Gastrocnemius medialis (tissue), 4 donors: ENCODE measurements around the gene CC2D1B. TPM values are rescaled to one million over a fixed set of nuclear protein-coding genes. Genes with fewer than 3 reads are reported as not detected.
"Not testable (repeated sequence)": the region's sequence is repeated elsewhere in the genome, so short reads cannot be mapped to it uniquely, and the experiment has no call there.

Experiments used
- ATAC-seq, 2 donors: fragments of 150-250 bp; one replicate each; pipeline ENCODE4 v1.9.1; 2016
- DNase-seq, 2 donors: peaks; one replicate each; pipeline ENCODE4 v3.0.0-alpha.2; 2019
- H3K27ac ChIP-seq, 4 donors: fragments of 200-600 bp; sonication (generic); 1 replicate in 1 of 4; 2 replicates in 3 of 4; pipeline ENCODE4 v1.5.1; 2016 to 2018; ENCODE audit warnings: mild to moderate bottlenecking in 2 of 4, moderate library complexity in 1 of 4
- H3K27me3 ChIP-seq, 3 donors: fragments of 200-600 bp; sonication (generic) in 2 of 3; 1 replicate in 1 of 3; 2 replicates in 2 of 3; pipeline versions ENCODE4 v1.5.1 to v1.6.0; 2016 to 2019; ENCODE audit warnings: mild to moderate bottlenecking in 1 of 3, moderate library complexity in 1 of 3
- H3K36me3 ChIP-seq, 2 donors: fragments of 200-600 bp; sonication (generic) in 1 of 2; one replicate each; pipeline ENCODE4 v1.5.1; 2017 to 2018
- H3K4me1 ChIP-seq, 2 donors: fragments of 200-600 bp; sonication (generic) in 1 of 2; one replicate each; pipeline ENCODE4 v1.5.1; 2016 to 2017; ENCODE audit warnings: mild to moderate bottlenecking in 2 of 2
- H3K4me3 ChIP-seq, 4 donors: fragments of 200-600 bp; sonication (generic) in 3 of 4; 1 replicate in 1 of 4; 2 replicates in 3 of 4; pipeline ENCODE4 v1.5.1; 2016 to 2019; ENCODE audit warnings: mild to moderate bottlenecking in 2 of 4
- H3K9me3 ChIP-seq, 3 donors: fragments of 200-600 bp; sonication (generic) in 2 of 3; 1 replicate in 1 of 3; 2 replicates in 2 of 3; pipeline ENCODE4 v1.5.1; 2016 to 2019
- POLR2A ChIP-seq, 2 donors: fragments of 450-650 bp; IDR thresholded peaks; one replicate each; pipeline ENCODE4 v1.6.1; 2017; ENCODE audit warnings: antibody characterized with exemption in 2 of 2, mild to moderate bottlenecking in 2 of 2, moderate library complexity in 2 of 2
- in situ Hi-C, 4 donors: fragments of 200-750 bp; cut with MboI; loops; one replicate each; pipeline versions ENCODE4 v1.15.0 to v1.8.0; 2017; ENCODE audit warnings: low sequenced_read_pairs in 4 of 4
- intact Hi-C: fragments of 100-400 bp; cut with DNase I; formaldehyde crosslinking; loops from one replicate; pipeline ENCODE4 v1.15.1; 2023; ENCODE audit warnings: low total_unique reads
- total RNA-seq, 4 donors: library from RNA; depleted of rRNA; stranded (reverse); fragments of >200 nt; gene quantifications; one replicate each; pipeline versions ENCODE4 v1.1.0 to v1.2.3, GENCODE V29; 2016
- TF ChIP-seq, protein P1 (sequence below), 5 experiments: fragments of 450-650 bp in 3 of 5; fragments of 200-600 bp in 2 of 5; sonication (generic) in 2 of 5; IDR thresholded peaks in 4 of 5; conservative IDR thresholded peaks in 1 of 5; 1 replicate in 4 of 5; 2 replicates in 1 of 5; pipeline ENCODE4 v1.5.1; 2016 to 2019; ENCODE audit warnings: antibody characterized with exemption in 5 of 5, mild to moderate bottlenecking in 3 of 5, moderate library complexity in 3 of 5

Gene CC2D1B
- total RNA-seq, 4 donors from 2014 or later, result 34.1 to 62.7 (median 52.2) TPM

DNA sequence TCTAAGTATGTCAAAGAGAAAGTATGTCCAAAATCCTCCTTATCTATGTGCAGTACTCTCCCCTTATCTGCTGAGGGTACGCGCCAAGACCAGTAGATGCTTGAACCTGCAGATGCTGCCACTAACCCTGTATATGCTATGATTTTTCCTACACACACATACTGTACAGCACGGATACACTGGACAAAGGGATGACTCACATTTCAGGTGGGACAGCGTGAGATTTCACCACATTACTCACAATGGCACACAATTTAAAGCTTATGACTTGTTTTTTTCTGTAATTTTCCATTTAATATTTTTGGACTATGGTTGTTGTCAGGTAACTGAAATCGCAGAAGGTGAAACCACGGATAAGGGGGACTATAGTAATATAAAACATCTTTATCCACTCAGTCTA is 34.1 kb upstream of the CC2D1B start:
- Histone ChIP-seq H3K4me3 (no peak overlapping the region), H3K27me3 (no peaks in the 10 kb centered on the region), H3K36me3 (no peaks in the 10 kb centered on the region), H3K27ac (no peak overlapping the region), H3K9me3 (no peaks in the 10 kb centered on the region), H3K4me1 (peaks cover 10 to 11% of the 10 kb centered on the region in 2 donors)
- TF ChIP-seq, protein P1, sequence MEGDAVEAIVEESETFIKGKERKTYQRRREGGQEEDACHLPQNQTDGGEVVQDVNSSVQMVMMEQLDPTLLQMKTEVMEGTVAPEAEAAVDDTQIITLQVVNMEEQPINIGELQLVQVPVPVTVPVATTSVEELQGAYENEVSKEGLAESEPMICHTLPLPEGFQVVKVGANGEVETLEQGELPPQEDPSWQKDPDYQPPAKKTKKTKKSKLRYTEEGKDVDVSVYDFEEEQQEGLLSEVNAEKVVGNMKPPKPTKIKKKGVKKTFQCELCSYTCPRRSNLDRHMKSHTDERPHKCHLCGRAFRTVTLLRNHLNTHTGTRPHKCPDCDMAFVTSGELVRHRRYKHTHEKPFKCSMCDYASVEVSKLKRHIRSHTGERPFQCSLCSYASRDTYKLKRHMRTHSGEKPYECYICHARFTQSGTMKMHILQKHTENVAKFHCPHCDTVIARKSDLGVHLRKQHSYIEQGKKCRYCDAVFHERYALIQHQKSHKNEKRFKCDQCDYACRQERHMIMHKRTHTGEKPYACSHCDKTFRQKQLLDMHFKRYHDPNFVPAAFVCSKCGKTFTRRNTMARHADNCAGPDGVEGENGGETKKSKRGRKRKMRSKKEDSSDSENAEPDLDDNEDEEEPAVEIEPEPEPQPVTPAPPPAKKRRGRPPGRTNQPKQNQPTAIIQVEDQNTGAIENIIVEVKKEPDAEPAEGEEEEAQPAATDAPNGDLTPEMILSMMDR (IDR thresholded peaks at IDR 0.05 in 4 of 5, conservative IDR thresholded peaks at IDR 0.05 in 1 of 5), result no peak
- TF ChIP-seq POLR2A (IDR thresholded peaks at IDR 0.05), result no peak
- no peak for ATAC-seq
- in situ Hi-C loops, result loop anchor here in 3 of 4 donors (25.0 kb wide), 1 partner anchor 287 kb away; the partner anchor contains the start of gene COA7 (in 3 of the 3)
- DNase-seq, result no peak
- intact Hi-C loops, result loop anchor here (5.0 kb wide), 1 partner anchor 152 kb away; the partner anchor contains the start of gene TUT4

DNA sequence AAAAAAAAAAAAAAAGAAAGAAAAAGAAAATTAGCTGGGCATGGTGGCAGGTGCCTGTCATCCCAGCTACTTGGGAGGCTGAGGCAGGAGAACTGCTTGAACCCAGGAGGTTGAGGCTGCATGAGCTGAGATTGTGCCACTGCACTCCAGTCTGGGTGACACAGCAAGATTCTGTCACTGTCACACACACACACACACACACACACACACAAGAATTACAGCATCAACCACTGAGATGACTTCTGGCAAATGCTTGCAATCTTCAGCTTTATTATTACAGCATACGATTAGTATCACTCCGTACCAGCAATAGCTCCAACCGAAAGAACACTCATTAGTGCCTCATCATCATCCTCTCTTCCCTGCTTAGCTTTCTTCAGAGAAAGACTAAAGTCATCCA is 33.6 kb upstream of the CC2D1B start:
- no peak for TF ChIP-seq POLR2A (IDR thresholded peaks at IDR 0.05)
- TF ChIP-seq, protein P1 (IDR thresholded peaks at IDR 0.05 in 4 of 5, conservative IDR thresholded peaks at IDR 0.05 in 1 of 5), result no peak
- intact Hi-C loops, result loop anchor here (5.0 kb wide), 1 partner anchor 153 kb away; the partner anchor contains the start of gene TUT4

GRCh38 chr1:52393174-52393573 is 27.2 kb upstream of the CC2D1B start:
- no peaks in the 10 kb centered on the region for H3K36me3 ChIP-seq
- H3K9me3 ChIP-seq, result no peaks in the 10 kb centered on the region
- no peaks in the 10 kb centered on the region for H3K4me1 ChIP-seq
- ATAC-seq (no peak), DNase-seq (no peak)
- no peak overlapping the region for H3K27ac ChIP-seq
- no peak overlapping the region for H3K4me3 ChIP-seq
- in situ Hi-C loops, result no loop called here
- H3K27me3 ChIP-seq, result no peaks in the 10 kb centered on the region
- TF ChIP-seq, protein P1 (IDR thresholded peaks at IDR 0.05 in 4 of 5, conservative IDR thresholded peaks at IDR 0.05 in 1 of 5), result no peak
- no peak for TF ChIP-seq POLR2A (IDR thresholded peaks at IDR 0.05)
- intact Hi-C loops, result no loop called here

More for the DNA sequence above, 33.6 kb upstream of the CC2D1B start:
- Histone ChIP-seq H3K36me3 (no peaks in the 10 kb centered on the region), H3K4me3 (no peak overlapping the region), H3K27me3 (no peaks in the 10 kb centered on the region), H3K27ac (no peak overlapping the region), H3K9me3 (no peaks in the 10 kb centered on the region), H3K4me1 (peaks cover 8 to 9% of the 10 kb centered on the region in 2 donors)
- DNase-seq (no peak), ATAC-seq (no peak)
- in situ Hi-C loops, result loop anchor here in 3 of 4 donors (25.0 kb wide), 1 partner anchor 288 kb away; the partner anchor contains the start of gene COA7 (in 3 of the 3)

DNA sequence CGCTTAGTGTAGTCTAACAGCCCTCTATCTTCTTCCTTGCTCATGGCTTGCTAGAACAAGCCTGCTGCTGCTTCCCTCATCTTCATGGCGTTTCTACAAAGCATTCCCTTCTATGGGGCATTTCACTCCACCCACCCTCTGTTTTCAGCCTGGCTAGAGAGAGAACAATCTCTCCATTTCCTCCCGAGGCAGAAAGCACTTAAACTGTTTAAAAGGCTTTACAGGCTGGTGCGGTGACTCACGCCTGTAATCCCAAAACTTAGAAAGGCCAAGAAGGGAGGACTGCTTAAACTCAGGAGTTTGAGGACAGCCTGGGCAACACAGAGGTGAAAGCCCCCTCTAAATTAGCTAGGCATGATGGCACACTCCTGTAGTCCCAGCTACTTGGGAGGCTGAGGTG is 20.5 kb upstream of the CC2D1B start:
- Histone ChIP-seq H3K36me3 (no peaks in the 10 kb centered on the region), H3K4me1 (no peaks in the 10 kb centered on the region), H3K27me3 (no peaks in the 10 kb centered on the region), H3K27ac (no peak overlapping the region), H3K9me3 (no peaks in the 10 kb centered on the region), H3K4me3 (no peak overlapping the region)
- intact Hi-C loops, result no loop called here
- DNase-seq (no peak), ATAC-seq (no peak)
- in situ Hi-C loops, result no loop called here
- no peak for TF ChIP-seq POLR2A (IDR thresholded peaks at IDR 0.05)
- TF ChIP-seq, protein P1 (IDR thresholded peaks at IDR 0.05 in 4 of 5, conservative IDR thresholded peaks at IDR 0.05 in 1 of 5), result no peak

DNA sequence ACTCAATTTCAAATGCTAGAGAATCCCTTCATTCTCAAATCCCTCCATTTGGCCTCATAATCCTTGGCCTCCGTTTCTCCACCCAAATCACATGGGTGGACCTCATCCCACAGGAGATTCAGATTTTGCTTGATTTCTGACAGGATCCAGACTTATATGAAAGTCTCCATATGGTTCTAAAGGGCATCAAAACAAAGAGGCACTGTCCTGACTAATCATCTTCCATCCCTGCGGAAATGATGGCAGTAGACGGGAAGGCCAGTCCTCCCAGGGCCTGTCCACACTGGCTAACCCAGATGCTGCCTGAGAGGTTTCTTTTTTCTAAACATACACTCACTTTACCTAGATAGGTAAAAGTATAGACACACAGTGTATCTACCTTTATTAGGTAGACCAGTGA is 19.4 kb upstream of the CC2D1B start:
- Histone ChIP-seq H3K27ac (no peak overlapping the region), H3K9me3 (no peaks in the 10 kb centered on the region), H3K4me1 (no peaks in the 10 kb centered on the region), H3K27me3 (no peaks in the 10 kb centered on the region), H3K4me3 (no peak overlapping the region), H3K36me3 (no peaks in the 10 kb centered on the region)
- ATAC-seq (no peak), DNase-seq (no peak)
- intact Hi-C loops, result no loop called here
- in situ Hi-C loops, result no loop called here
- TF ChIP-seq, protein P1 (IDR thresholded peaks at IDR 0.05 in 4 of 5, conservative IDR thresholded peaks at IDR 0.05 in 1 of 5), result no peak
- TF ChIP-seq POLR2A (IDR thresholded peaks at IDR 0.05), result no peak

DNA sequence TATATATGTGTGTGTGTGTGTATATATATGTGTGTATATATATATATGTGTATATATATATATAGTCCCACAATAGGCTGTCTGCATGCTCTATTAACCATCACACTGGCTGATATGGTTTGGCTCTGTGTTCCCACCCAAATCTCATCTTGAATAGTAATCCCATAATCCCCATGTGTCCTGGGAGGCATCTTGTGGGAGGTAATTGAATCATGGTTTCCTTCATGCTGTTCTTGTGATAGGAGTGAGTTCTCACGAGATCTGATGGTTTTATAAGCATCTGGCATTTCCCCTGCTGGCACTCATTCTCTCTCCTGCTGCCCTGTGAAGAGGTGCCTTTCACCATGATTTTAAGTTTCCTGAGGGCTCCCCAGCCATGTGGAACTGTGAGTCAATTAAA is 3.8 kb upstream of the CC2D1B start:
- intact Hi-C loops, result loop anchor here (5.0 to 10.0 kb wide), 4 partner anchors 182 to 555 kb away; partner anchors contain the start of genes ECHDC2, SCP2, TUT4 and ZFYVE9
- H3K4me1 ChIP-seq, DNase-seq, H3K9me3 ChIP-seq, ATAC-seq, H3K4me3 ChIP-seq, H3K27ac ChIP-seq, H3K27me3 ChIP-seq, H3K36me3 ChIP-seq, in situ Hi-C loops: not testable (repeated sequence)
